ENCODE data around the gene POR. TPM values are rescaled to one million over a fixed set of nuclear protein-coding genes. Genes with fewer than 3 reads are reported as not detected.

Gene POR
- total and polyA plus RNA-seq, 7 experiments from 2014 or later: 41.6 to 72.3 (median 69.2) TPM

- H3K4me1 Mint-ChIP-seq: peaks cover 33 to 65% (median 49%) of the 10 kb centered on the region in 7 donors
- Histone ChIP-seq H3K4me1 (ENCODE audit: control insufficient read depth in 2 of 2, insufficient read depth in 2 of 2, low read length in 2 of 2) (peaks cover 6 to 11% of the 10 kb centered on the region in 2 donors), H3K4me3 (ENCODE audit: low read length) (no peak overlapping the region), H3K36me3 (ENCODE audit: control insufficient read depth in 2 of 3, insufficient read depth in 3 of 3, low read length in 3 of 3) (peaks cover 0 to 7% (median 0%) of the 10 kb centered on the region in 3 experiments), H3K27me3 (ENCODE audit: control insufficient read depth in 2 of 2, insufficient read depth in 2 of 2, low read length in 2 of 2) (no peaks in the 10 kb centered on the region), H3K9me3 (ENCODE audit: control insufficient read depth in 2 of 3, low read length in 3 of 3) (no peaks in the 10 kb centered on the region), H3K27ac (ENCODE audit: low read depth, low read length) (no peak overlapping the region)
- CTCF ChIA-PET: no interaction called here
- intact Hi-C loops (cut with micrococcal nuclease): no loop called here
- H3K4me3 Mint-ChIP-seq: peak overlapping the region in 3 of 10 donors; percentile 22 to 38 (median 34)
- no peaks in the 10 kb centered on the region for H3K27me3 Mint-ChIP-seq
- no peak overlapping the region for H3K27ac Mint-ChIP-seq
- peaks cover 0 to 13% (median 0%) of the 10 kb centered on the region in 5 donors for H3K36me3 Mint-ChIP-seq
- ATAC-seq (peak; percentile 67), DNase-seq (peak in 6 of 9 donors; percentile 11 to 41 (median 21))
- H3K9me3 Mint-ChIP-seq: no peaks in the 10 kb centered on the region
- POLR2A ChIA-PET: interaction anchor here (0.6 kb wide), 1 partner anchor 43 kb away, joined by 3 read pairs; no protein-coding TSS in a partner anchor
These were observed 5.6 kb downstream of the POR start for GRCh38 chr7:75920431-75921161.

GRCh38 chr7:75921479-75921878 lies 6.5 kb downstream of the POR start:
- CTCF ChIA-PET: interaction anchor here (0.6 kb wide), 1 partner anchor 72 kb away, joined by 3 read pairs; no protein-coding TSS in a partner anchor
- DNase-seq (no peak), ATAC-seq (no peak)
- peaks cover 0 to 19% (median 3%) of the 10 kb centered on the region in 5 donors for H3K36me3 Mint-ChIP-seq
- H3K4me3 ChIP-seq (ENCODE audit: low read length): no peak overlapping the region
- H3K36me3 ChIP-seq (ENCODE audit: control insufficient read depth in 2 of 3, insufficient read depth in 3 of 3, low read length in 3 of 3): peaks cover 0 to 10% (median 0%) of the 10 kb centered on the region in 3 experiments
- peak overlapping the region in 1 of 10 donors; percentile 34 for H3K4me3 Mint-ChIP-seq
- H3K9me3 Mint-ChIP-seq: no peaks in the 10 kb centered on the region
- POLR2A ChIA-PET: interaction anchor here (0.6 kb wide), 1 partner anchor 44 kb away, joined by 3 read pairs; no protein-coding TSS in a partner anchor
- H3K4me1 ChIP-seq (ENCODE audit: control insufficient read depth in 2 of 2, insufficient read depth in 2 of 2, low read length in 2 of 2): peaks cover 0 to 2% of the 10 kb centered on the region in 2 donors
- peaks cover 26 to 64% (median 44%) of the 10 kb centered on the region in 7 donors for H3K4me1 Mint-ChIP-seq
- no peaks in the 10 kb centered on the region for H3K9me3 ChIP-seq (ENCODE audit: control insufficient read depth in 2 of 3, low read length in 3 of 3)
- no peaks in the 10 kb centered on the region for H3K27me3 ChIP-seq (ENCODE audit: control insufficient read depth in 2 of 2, insufficient read depth in 2 of 2, low read length in 2 of 2)
- H3K27me3 Mint-ChIP-seq: no peaks in the 10 kb centered on the region
- no peak overlapping the region for H3K27ac ChIP-seq (ENCODE audit: low read depth, low read length)
- peak overlapping the region in 2 of 9 donors; percentile 55 to 69 for H3K27ac Mint-ChIP-seq
- intact Hi-C loops (cut with micrococcal nuclease): no loop called here

- Mint-ChIP-seq H3K36me3 (peaks cover 0 to 19% (median 3%) of the 10 kb centered on the region in 5 donors), H3K27ac (peak overlapping the region in 1 of 9 donors; percentile 84), H3K9me3 (no peaks in the 10 kb centered on the region), H3K4me1 (peaks cover 24 to 58% (median 44%) of the 10 kb centered on the region in 7 donors), H3K27me3 (no peaks in the 10 kb centered on the region), H3K4me3 (no peak overlapping the region)
- Histone ChIP-seq H3K4me3 (ENCODE audit: low read length) (no peak overlapping the region), H3K4me1 (ENCODE audit: control insufficient read depth in 2 of 2, insufficient read depth in 2 of 2, low read length in 2 of 2) (peaks cover 0 to under 1% of the 10 kb centered on the region in 2 donors), H3K36me3 (ENCODE audit: control insufficient read depth in 2 of 3, insufficient read depth in 3 of 3, low read length in 3 of 3) (peaks cover 0 to 10% (median 0%) of the 10 kb centered on the region in 3 experiments), H3K27ac (ENCODE audit: low read depth, low read length) (no peak overlapping the region), H3K9me3 (ENCODE audit: control insufficient read depth in 2 of 3, low read length in 3 of 3) (no peaks in the 10 kb centered on the region), H3K27me3 (ENCODE audit: control insufficient read depth in 2 of 2, insufficient read depth in 2 of 2, low read length in 2 of 2) (no peaks in the 10 kb centered on the region)
- ChIA-PET CTCF (no interaction called here), POLR2A (no interaction called here)
- intact Hi-C loops (cut with micrococcal nuclease): no loop called here
- DNase-seq (no peak), ATAC-seq (no peak)
These were observed 8.1 kb downstream of the POR start for GRCh38 chr7:75922966-75923603.

GRCh38 chr7:75924256-75924655 lies 9.3 kb downstream of the POR start:
- Histone ChIP-seq H3K9me3 (ENCODE audit: control insufficient read depth in 2 of 3, low read length in 3 of 3) (no peaks in the 10 kb centered on the region), H3K4me1 (ENCODE audit: control insufficient read depth in 2 of 2, insufficient read depth in 2 of 2, low read length in 2 of 2) (peaks cover 8 to 12% of the 10 kb centered on the region in 2 donors), H3K27ac (ENCODE audit: low read depth, low read length) (no peak overlapping the region), H3K27me3 (ENCODE audit: control insufficient read depth in 2 of 2, insufficient read depth in 2 of 2, low read length in 2 of 2) (no peaks in the 10 kb centered on the region), H3K36me3 (ENCODE audit: control insufficient read depth in 2 of 3, insufficient read depth in 3 of 3, low read length in 3 of 3) (peaks cover 0 to 10% (median 0%) of the 10 kb centered on the region in 3 experiments), H3K4me3 (ENCODE audit: low read length) (no peak overlapping the region)
- Mint-ChIP-seq H3K27me3 (no peaks in the 10 kb centered on the region), H3K27ac (no peak overlapping the region), H3K4me1 (peaks cover 29 to 59% (median 42%) of the 10 kb centered on the region in 7 donors), H3K36me3 (peaks cover 0 to 19% (median 3%) of the 10 kb centered on the region in 5 donors), H3K4me3 (no peak overlapping the region), H3K9me3 (no peaks in the 10 kb centered on the region)
- intact Hi-C loops (cut with micrococcal nuclease): no loop called here
- no peak for DNase-seq
- POLR2A ChIA-PET: interaction anchor here (0.6 to 3.2 kb wide), 2 partner anchors 9 to 12 kb away, joined by 3 to 17 read pairs; partner anchors contain the start of gene POR
- CTCF ChIA-PET: no interaction called here
- ATAC-seq: no peak

- Mint-ChIP-seq H3K27ac (peak overlapping the region in 2 of 9 donors; percentile 45 to 88), H3K4me1 (peaks cover 29 to 59% (median 41%) of the 10 kb centered on the region in 7 donors), H3K4me3 (no peak overlapping the region), H3K27me3 (no peaks in the 10 kb centered on the region), H3K36me3 (peaks cover 0 to 19% (median 3%) of the 10 kb centered on the region in 5 donors), H3K9me3 (no peaks in the 10 kb centered on the region)
- no peaks in the 10 kb centered on the region for H3K9me3 ChIP-seq (ENCODE audit: control insufficient read depth in 2 of 3, low read length in 3 of 3)
- ChIA-PET CTCF (no interaction called here), POLR2A (interaction anchor here (0.6 to 3.2 kb wide), 2 partner anchors 10 to 40 kb away, joined by 3 to 17 read pairs; partner anchors contain the start of gene POR)
- no peak overlapping the region for H3K4me3 ChIP-seq (ENCODE audit: low read length)
- intact Hi-C loops (cut with micrococcal nuclease): no loop called here
- H3K27ac ChIP-seq (ENCODE audit: low read depth, low read length): no peak overlapping the region
- no peak for ATAC-seq
- H3K4me1 ChIP-seq (ENCODE audit: control insufficient read depth in 2 of 2, insufficient read depth in 2 of 2, low read length in 2 of 2): peaks cover 8 to 18% of the 10 kb centered on the region in 2 donors
- H3K27me3 ChIP-seq (ENCODE audit: control insufficient read depth in 2 of 2, insufficient read depth in 2 of 2, low read length in 2 of 2): no peaks in the 10 kb centered on the region
- H3K36me3 ChIP-seq (ENCODE audit: control insufficient read depth in 2 of 3, insufficient read depth in 3 of 3, low read length in 3 of 3): peaks cover 0 to 10% (median 0%) of the 10 kb centered on the region in 3 experiments
- DNase-seq: no peak
These were observed 9.9 kb downstream of the POR start for GRCh38 chr7:75924889-75925288.

- H3K4me3 Mint-ChIP-seq: peak overlapping the region in 1 of 10 donors; percentile 42
- DNase-seq (no peak), ATAC-seq (no peak)
- Histone ChIP-seq H3K27me3 (ENCODE audit: control insufficient read depth in 2 of 2, insufficient read depth in 2 of 2, low read length in 2 of 2) (no peaks in the 10 kb centered on the region), H3K9me3 (ENCODE audit: control insufficient read depth in 2 of 3, low read length in 3 of 3) (no peaks in the 10 kb centered on the region), H3K27ac (ENCODE audit: low read depth, low read length) (no peak overlapping the region), H3K36me3 (ENCODE audit: control insufficient read depth in 2 of 3, insufficient read depth in 3 of 3, low read length in 3 of 3) (peaks cover 0 to 10% (median 0%) of the 10 kb centered on the region in 3 experiments), H3K4me1 (ENCODE audit: control insufficient read depth in 2 of 2, insufficient read depth in 2 of 2, low read length in 2 of 2) (peaks cover 8 to 18% of the 10 kb centered on the region in 2 donors), H3K4me3 (ENCODE audit: low read length) (no peak overlapping the region)
- H3K27ac Mint-ChIP-seq: peak overlapping the region in 1 of 9 donors; percentile 80
- intact Hi-C loops (cut with micrococcal nuclease): no loop called here
- peaks cover 24 to 56% (median 37%) of the 10 kb centered on the region in 7 donors for H3K4me1 Mint-ChIP-seq
- ChIA-PET POLR2A (interaction anchor here (0.6 to 3.2 kb wide), 2 partner anchors 11 to 93 kb away, joined by 3 to 17 read pairs; partner anchors contain the start of gene POR), CTCF (no interaction called here)
- no peaks in the 10 kb centered on the region for H3K27me3 Mint-ChIP-seq
- peaks cover 0 to 20% (median 3%) of the 10 kb centered on the region in 5 donors for H3K36me3 Mint-ChIP-seq
- H3K9me3 Mint-ChIP-seq: no peaks in the 10 kb centered on the region
These were observed 10.9 kb downstream of the POR start for GRCh38 chr7:75925717-75926435.

Measured in naive thymus-derived CD4-positive, alpha-beta T cell (primary cell).